Epithelial cell of proximal tubule (primary cell): Measurements from ENCODE around the gene CHPT1. TPM values are rescaled to one million over a fixed set of nuclear protein-coding genes. Genes with fewer than 3 reads are reported as not detected.
A peak's percentile ranks its signal among the peaks of the same experiment; 100 is the strongest.

Source experiments
- DNase-seq: peaks from one replicate; pipeline ENCODE4 v3.0.0-alpha.2; 2011; ENCODE audit warnings: low read depth
- H3K4me3 ChIP-seq: 2 replicates; pipeline ENCODE4 v1.5.1; 2011; ENCODE audit warnings: low read depth, mild to moderate bottlenecking, low read length
- CTCF ChIP-seq: conservative IDR thresholded peaks from 2 replicates; pipeline ENCODE4 v1.5.1; 2012; ENCODE audit warnings: low read depth, mild to moderate bottlenecking, low read length
- total RNA-seq: library from RNA; depleted of rRNA; stranded (reverse); fragments of >200 nt; gene quantifications from 2 replicates; pipeline ENCODE4 v1.2.3, GENCODE V29; 2015

CHPT1 gene
- total RNA-seq, 1 donor from 2014 or later = 17.6 TPM

GRCh38 chr12:101694986-101695385 lies 2.5 kb upstream of the CHPT1 start:
- DNase-seq = no peak
- no peak for TF ChIP-seq CTCF

GRCh38 chr12:101695706-101696105 lies 1.7 kb upstream of the CHPT1 start:
- peak; percentile 39 for DNase-seq
- H3K4me3 ChIP-seq = no peak overlapping the region
- no peak for TF ChIP-seq CTCF

More at GRCh38 chr12:101694986-101695385, 2.5 kb upstream of the CHPT1 start:
- H3K4me3 ChIP-seq = no peak overlapping the region

- no peak for DNase-seq
- H3K4me3 ChIP-seq = peak overlapping the region; percentile 79
- TF ChIP-seq CTCF = no peak
These were observed 916 bp upstream of the CHPT1 start for GRCh38 chr12:101696251-101697196.

GRCh38 chr12:101697930-101698799 lies 725 bp downstream of the CHPT1 start:
- peak overlapping the region; percentile 79 for H3K4me3 ChIP-seq
- peak; percentile 25 for DNase-seq
- TF ChIP-seq CTCF = no peak

- peak; percentile 25 for TF ChIP-seq CTCF
- DNase-seq = no peak
- H3K4me3 ChIP-seq = peak overlapping the region; percentile 79
These were observed 1.4 kb downstream of the CHPT1 start for GRCh38 chr12:101698800-101699347.

GRCh38 chr12:101700299-101700820 lies 2.9 kb downstream of the CHPT1 start:
- no peak for TF ChIP-seq CTCF
- H3K4me3 ChIP-seq = no peak overlapping the region
- DNase-seq = no peak
